Left ventricle myocardium inferior (tissue), 1 donor: ENCODE results near the gene RIBC2. TPM values are rescaled to one million over a fixed set of nuclear protein-coding genes. Genes with fewer than 3 reads are reported as not detected.

Experiments
- DNase-seq: peaks from one replicate; pipeline ENCODE4 v3.0.0-alpha.2; 2020
- H3K27ac ChIP-seq: fragments of 200-600 bp; replicated peaks from 2 replicates; pipeline ENCODE4 v1.8.0; 2021
- H3K27me3 ChIP-seq: fragments of 200-600 bp; 2 replicates; pipeline ENCODE4 v1.8.0; 2021; ENCODE audit warnings: low read depth
- H3K36me3 ChIP-seq: fragments of 200-600 bp; 2 replicates; pipeline ENCODE4 v1.8.0; 2021
- H3K4me1 ChIP-seq: fragments of 200-600 bp; 2 replicates; pipeline ENCODE4 v1.8.0; 2021
- H3K4me3 ChIP-seq: fragments of 200-600 bp; 2 replicates; pipeline ENCODE4 v1.8.0; 2021; ENCODE audit warnings: mild to moderate bottlenecking, moderate library complexity
- H3K9me3 ChIP-seq: fragments of 200-600 bp; replicated peaks from 2 replicates; pipeline ENCODE4 v1.8.0; 2021
- CTCF ChIP-seq: fragments of 200-600 bp; IDR thresholded peaks from 2 replicates; pipeline ENCODE4 v1.8.0; 2021; ENCODE audit warnings: antibody characterized with exemption, mild to moderate bottlenecking, borderline replicate concordance
- intact Hi-C: fragments of 100-400 bp; cut with micrococcal nuclease; formaldehyde crosslinking; loops from one replicate; pipeline ENCODE4 v1.11.0; 2022
- total RNA-seq: library from RNA; stranded (reverse); fragmentation: NEBNext Ultra II Directional; extraction: Animal tissue kit (Norgen Biotek cat#: 25700); gene quantifications from one replicate; pipeline ENCODE4 v1.2.1, GENCODE V29; 2021
- donor health status: DM: no; HTN: yes; CAD: no; lungs with severe emphysema.

Gene RIBC2
- total RNA-seq, 1 donor from 2014 or later, result not detected

- peaks cover 47% of the 10 kb centered on the region for H3K27me3 ChIP-seq
- H3K27ac ChIP-seq, result no peak overlapping the region
- intact Hi-C loops, result no loop called here
- H3K4me1 ChIP-seq, result peaks cover 13% of the 10 kb centered on the region
- no peak for TF ChIP-seq CTCF
- no peaks in the 10 kb centered on the region for H3K9me3 ChIP-seq
- DNase-seq, result no peak
- no peaks in the 10 kb centered on the region for H3K36me3 ChIP-seq
- H3K4me3 ChIP-seq, result no peak overlapping the region
These were observed 40.8 kb downstream of the RIBC2 start for GRCh38 chr22:45454275-45454674.

GRCh38 chr22:45455212-45455611 lies 41.7 kb downstream of the RIBC2 start:
- Histone ChIP-seq H3K9me3 (no peaks in the 10 kb centered on the region), H3K4me3 (no peak overlapping the region), H3K27me3 (peaks cover 50% of the 10 kb centered on the region), H3K36me3 (no peaks in the 10 kb centered on the region), H3K27ac (no peak overlapping the region), H3K4me1 (peaks cover 10% of the 10 kb centered on the region)
- no peak for DNase-seq
- TF ChIP-seq CTCF, result no peak
- intact Hi-C loops, result no loop called here

DNA sequence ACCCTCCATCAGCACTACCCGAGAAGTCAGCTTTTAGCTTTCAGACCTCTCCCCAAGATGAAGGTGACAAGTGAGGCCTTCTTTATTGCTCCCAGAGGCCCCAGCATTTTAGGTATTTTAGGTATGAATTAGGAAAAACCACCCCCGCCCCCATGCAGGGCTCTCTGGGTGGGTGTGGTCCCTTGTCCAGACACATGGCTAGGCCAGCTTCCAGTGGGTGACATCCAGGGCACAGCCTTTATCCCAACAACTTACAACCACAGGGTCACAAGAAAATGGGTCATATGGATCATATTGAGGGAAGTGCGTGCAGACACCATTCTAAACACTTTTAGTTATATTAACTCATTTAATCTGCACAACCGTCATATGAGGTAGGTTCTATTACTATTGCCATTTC lies 42.1 kb downstream of the RIBC2 start:
- no peak for DNase-seq
- Histone ChIP-seq H3K27ac (no peak overlapping the region), H3K4me1 (peaks cover 6% of the 10 kb centered on the region), H3K36me3 (no peaks in the 10 kb centered on the region), H3K9me3 (no peaks in the 10 kb centered on the region), H3K27me3 (peaks cover 45% of the 10 kb centered on the region), H3K4me3 (no peak overlapping the region)
- no peak for TF ChIP-seq CTCF
- intact Hi-C loops, result no loop called here

DNA sequence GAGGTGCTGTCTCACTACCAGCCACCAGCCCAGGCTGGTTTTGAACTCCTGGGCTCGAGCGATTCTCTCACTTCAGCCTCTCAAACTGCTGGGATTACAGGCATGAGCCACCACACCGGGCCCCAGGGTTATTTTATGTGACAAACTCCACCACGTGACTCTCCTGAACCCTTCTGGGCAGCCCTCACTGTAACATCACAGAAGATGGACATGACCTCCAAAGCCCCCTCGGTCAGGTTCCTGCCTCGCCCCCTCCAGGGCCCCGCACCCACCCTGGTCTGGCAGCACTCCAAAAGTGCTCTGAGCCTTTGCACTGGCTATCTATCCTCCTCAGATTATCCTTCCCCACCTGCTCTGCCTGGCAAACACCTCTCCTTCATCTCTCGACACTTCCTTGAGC lies 43.3 kb downstream of the RIBC2 start:
- no peaks in the 10 kb centered on the region for H3K9me3 ChIP-seq
- H3K27me3 ChIP-seq, result peaks cover 35% of the 10 kb centered on the region
- H3K4me3 ChIP-seq, result no peak overlapping the region
- no peak overlapping the region for H3K27ac ChIP-seq
- no peak for TF ChIP-seq CTCF
- H3K4me1 ChIP-seq, result peaks cover 5% of the 10 kb centered on the region
- H3K36me3 ChIP-seq, result no peaks in the 10 kb centered on the region
- DNase-seq, result no peak
- intact Hi-C loops, result no loop called here

DNA sequence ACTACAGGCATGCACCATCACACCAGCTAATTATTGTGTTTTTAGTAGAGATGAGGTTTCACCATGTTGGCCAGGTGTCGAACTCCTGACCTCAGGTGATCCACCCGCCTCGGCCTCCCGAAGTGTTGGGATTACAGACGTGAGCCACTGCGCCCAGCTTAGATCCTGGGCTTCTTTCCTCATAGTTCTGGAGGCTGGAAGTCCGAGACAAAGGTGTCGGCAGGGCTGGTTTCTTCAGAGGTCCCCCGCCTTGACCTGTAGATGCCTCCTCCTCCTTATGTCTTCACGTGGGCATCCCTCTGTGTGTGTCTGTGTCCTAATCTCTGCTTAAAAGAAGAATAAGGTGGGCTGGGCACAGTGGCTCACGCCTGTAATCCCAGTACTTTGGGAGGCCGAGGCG lies 45.0 kb downstream of the RIBC2 start:
- TF ChIP-seq CTCF, result no peak
- Histone ChIP-seq H3K4me3 (no peak overlapping the region), H3K27ac (no peak overlapping the region), H3K27me3 (peaks cover 19% of the 10 kb centered on the region), H3K36me3 (no peaks in the 10 kb centered on the region), H3K4me1 (no peaks in the 10 kb centered on the region), H3K9me3 (no peaks in the 10 kb centered on the region)
- DNase-seq, result no peak
- intact Hi-C loops, result no loop called here

DNA sequence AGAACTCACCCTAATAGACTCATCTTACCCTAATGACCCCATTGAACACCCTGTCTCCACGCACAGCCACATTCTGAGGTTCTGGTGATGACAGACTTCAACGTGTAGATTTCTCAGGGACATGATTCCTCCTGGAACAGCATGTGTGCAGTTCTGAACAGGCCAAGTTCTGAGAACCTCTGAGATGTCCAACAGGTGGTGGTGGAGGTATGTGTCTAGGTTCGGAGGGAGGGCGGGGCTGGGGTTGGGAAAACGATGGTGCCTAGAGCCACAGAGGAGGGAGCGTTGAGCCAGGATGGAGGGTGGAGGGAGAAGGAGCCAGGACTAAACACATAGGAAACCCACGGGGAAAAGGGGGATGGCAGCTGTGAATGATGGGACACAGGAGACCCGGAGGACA lies 45.7 kb downstream of the RIBC2 start:
- TF ChIP-seq CTCF, result no peak
- Histone ChIP-seq H3K27ac (peak overlapping the region; percentile 77), H3K9me3 (peaks cover 5% of the 10 kb centered on the region), H3K4me1 (no peaks in the 10 kb centered on the region), H3K27me3 (peaks cover 19% of the 10 kb centered on the region), H3K36me3 (no peaks in the 10 kb centered on the region), H3K4me3 (no peak overlapping the region)
- no peak for DNase-seq
- intact Hi-C loops, result no loop called here
